Vagina (tissue), 2 donors: Measurements from ENCODE around the gene PRDM10.
"Not testable (repeated sequence)": the region's sequence is repeated elsewhere in the genome, so short reads cannot be mapped to it uniquely, and the experiment has no call there.

Experiments used
- POLR2AphosphoS5 ChIP-seq, 2 donors: sonication (generic); formaldehyde crosslinking; IDR thresholded peaks; one replicate each; pipeline ENCODE4 v1.9.0; 2017; ENCODE audit warnings: antibody characterized with exemption in 2 of 2, mild to moderate bottlenecking in 2 of 2, low read depth in 1 of 2; ENCODE audit not compliant: insufficient read depth in 1 of 2
- TF ChIP-seq, protein P1 (sequence below), 3 experiments: fragments of 450-650 bp in 2 of 3; fragments of 200-600 bp in 1 of 3; sonication (generic) in 1 of 3; IDR thresholded peaks; one replicate each; pipeline ENCODE4 v1.5.1; 2017 to 2019; ENCODE audit warnings: antibody characterized with exemption in 3 of 3, mild to moderate bottlenecking in 2 of 3, moderate library complexity in 2 of 3

DNA sequence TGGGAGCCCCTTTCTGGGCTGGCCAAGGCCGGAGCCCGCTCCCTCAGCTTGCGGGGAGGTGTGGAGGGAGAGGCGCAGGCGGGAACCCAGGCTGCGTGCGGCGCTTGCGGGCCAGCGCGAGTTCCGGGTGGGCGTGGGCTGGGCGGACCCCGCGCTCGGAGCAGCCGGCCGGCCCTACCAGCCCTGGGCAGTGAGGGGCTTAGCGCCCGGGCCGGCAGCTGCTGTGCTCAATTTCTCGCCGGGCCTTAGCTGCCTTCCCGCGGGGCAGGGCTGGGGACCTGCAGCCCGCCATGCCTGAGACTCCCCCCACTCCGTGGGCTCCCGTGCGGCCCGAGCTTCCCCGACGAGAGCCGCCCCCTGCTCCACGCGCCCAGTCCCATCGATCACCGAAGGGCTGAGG lies 19.0 kb upstream of the PRDM10 start:
- TF ChIP-seq, protein P1, sequence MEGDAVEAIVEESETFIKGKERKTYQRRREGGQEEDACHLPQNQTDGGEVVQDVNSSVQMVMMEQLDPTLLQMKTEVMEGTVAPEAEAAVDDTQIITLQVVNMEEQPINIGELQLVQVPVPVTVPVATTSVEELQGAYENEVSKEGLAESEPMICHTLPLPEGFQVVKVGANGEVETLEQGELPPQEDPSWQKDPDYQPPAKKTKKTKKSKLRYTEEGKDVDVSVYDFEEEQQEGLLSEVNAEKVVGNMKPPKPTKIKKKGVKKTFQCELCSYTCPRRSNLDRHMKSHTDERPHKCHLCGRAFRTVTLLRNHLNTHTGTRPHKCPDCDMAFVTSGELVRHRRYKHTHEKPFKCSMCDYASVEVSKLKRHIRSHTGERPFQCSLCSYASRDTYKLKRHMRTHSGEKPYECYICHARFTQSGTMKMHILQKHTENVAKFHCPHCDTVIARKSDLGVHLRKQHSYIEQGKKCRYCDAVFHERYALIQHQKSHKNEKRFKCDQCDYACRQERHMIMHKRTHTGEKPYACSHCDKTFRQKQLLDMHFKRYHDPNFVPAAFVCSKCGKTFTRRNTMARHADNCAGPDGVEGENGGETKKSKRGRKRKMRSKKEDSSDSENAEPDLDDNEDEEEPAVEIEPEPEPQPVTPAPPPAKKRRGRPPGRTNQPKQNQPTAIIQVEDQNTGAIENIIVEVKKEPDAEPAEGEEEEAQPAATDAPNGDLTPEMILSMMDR (IDR thresholded peaks at IDR 0.05) = not testable (repeated sequence)
- TF ChIP-seq POLR2AphosphoS5 (IDR thresholded peaks at IDR 0.05; ENCODE audit: insufficient read depth in 1 of 2, low read depth in 1 of 2) = not testable (repeated sequence)
